GM12801 (cell line): Measurements from ENCODE around the gene TNFSF11.

Experiments
- CTCF ChIP-seq: IDR thresholded peaks from one replicate; pipeline ENCODE4 v1.5.1; 2011; ENCODE audit warnings: control low read depth; ENCODE audit not compliant: insufficient read length; ENCODE audit errors: extremely low read depth

The TNFSF11 gene

GRCh38 chr13:42623916-42624315 is 50.0 kb downstream of the TNFSF11 start:
- TF ChIP-seq CTCF, result no peak

GRCh38 chr13:42625611-42626010 is 51.7 kb downstream of the TNFSF11 start:
- no peak for TF ChIP-seq CTCF

GRCh38 chr13:42626176-42626860 is 52.4 kb downstream of the TNFSF11 start:
- no peak for TF ChIP-seq CTCF

- no peak for TF ChIP-seq CTCF
Observed at GRCh38 chr13:42628666-42629065, 54.7 kb downstream of the TNFSF11 start.

GRCh38 chr13:42631181-42631580 is 57.2 kb downstream of the TNFSF11 start:
- no peak for TF ChIP-seq CTCF

GRCh38 chr13:42633495-42633894 is 59.5 kb downstream of the TNFSF11 start:
- no peak for TF ChIP-seq CTCF

GRCh38 chr13:42638101-42638500 is 64.1 kb downstream of the TNFSF11 start:
- TF ChIP-seq CTCF, result no peak
